NCI-H1092 (cell line): ENCODE results near the gene MIB1.

Experiments
- DNase-seq: peaks from one replicate; lab custom pipeline; 2025; lab: John Stamatoyannopoulos, UW

Gene MIB1

GRCh38 chr18:21894619-21895367, 154.2 kb downstream of the MIB1 start:
- no peak for DNase-seq

GRCh38 chr18:21896732-21897336, 156.2 kb downstream of the MIB1 start:
- DNase-seq, result no peak

DNA sequence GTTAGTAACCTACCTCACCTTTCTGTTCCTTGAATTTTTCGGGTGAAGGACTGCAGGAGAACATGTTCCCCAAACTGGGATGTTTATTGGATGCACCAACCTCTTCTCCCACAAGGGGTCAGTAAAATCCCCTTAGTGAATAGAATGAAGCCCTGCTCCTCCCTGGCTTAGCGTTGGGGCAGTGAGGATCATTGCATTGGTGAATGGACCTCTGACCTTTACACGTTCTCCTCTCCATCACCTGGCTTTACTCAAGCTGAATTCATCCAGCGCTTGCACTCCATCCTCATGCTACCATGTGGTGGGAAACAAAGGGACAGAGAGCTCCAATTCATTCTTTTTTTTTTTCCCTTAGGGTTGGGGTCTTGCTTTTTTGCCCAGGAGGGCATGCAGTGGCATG, 157.2 kb downstream of the MIB1 start:
- DNase-seq, result peak; percentile 41

GRCh38 chr18:21900605-21901352, 160.2 kb downstream of the MIB1 start:
- no peak for DNase-seq

DNA sequence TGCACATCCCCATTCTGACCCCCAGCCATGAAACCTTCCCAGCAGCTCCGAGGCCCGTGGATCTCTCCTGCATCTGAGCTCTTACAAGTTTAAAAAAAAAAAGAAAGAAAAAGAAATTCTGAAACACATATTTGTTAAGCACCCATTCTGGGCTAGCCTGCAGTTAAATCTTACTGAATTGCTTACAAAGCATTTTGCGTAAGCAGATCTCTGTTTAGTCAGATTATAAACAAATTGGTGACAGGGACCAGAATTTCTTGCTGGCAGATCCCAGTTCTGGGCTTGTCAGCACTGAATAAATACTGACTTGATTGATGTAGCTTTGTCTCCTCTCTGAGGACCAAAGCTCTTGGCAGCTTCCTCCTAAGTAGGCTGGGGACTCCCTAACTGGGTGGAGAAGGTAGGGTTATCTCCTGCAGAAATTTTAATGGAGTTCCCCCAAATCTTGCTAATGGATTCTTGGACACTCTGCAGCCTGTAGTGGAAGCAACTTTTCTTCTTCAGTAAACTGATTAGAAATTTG, 160.9 kb downstream of the MIB1 start:
- no peak for DNase-seq

- DNase-seq, result no peak
These were observed 163.1 kb downstream of the MIB1 start for GRCh38 chr18:21903709-21904108.

DNA sequence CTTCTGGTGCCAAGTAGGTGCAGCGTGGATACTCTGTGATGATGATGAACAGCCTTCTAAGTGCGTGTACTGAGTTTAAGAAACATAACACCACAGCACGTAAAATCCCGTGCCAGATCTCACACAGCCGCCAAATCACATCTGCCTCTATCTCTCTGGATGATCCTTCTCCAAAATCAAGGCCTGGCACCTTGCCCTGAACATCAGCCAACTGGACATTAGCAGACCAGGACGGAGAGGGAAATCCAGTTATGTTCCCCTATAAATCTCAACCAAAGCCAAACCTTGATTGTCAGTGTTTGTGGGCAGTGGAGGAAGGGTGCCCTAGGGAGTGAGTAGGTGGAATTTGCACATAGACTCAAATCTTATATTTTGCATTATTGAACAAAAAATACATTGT, 164.3 kb downstream of the MIB1 start:
- peak; percentile 4 for DNase-seq

- no peak for DNase-seq
These were observed 166.9 kb downstream of the MIB1 start for GRCh38 chr18:21907451-21907850.

- DNase-seq, result no peak
These were observed 168.1 kb downstream of the MIB1 start for GRCh38 chr18:21908711-21909110.

GRCh38 chr18:21910906-21911305, 170.3 kb downstream of the MIB1 start:
- DNase-seq, result no peak

- no peak for DNase-seq
These were observed 171.0 kb downstream of the MIB1 start for GRCh38 chr18:21911551-21911950.

GRCh38 chr18:21912339-21913239, 172.0 kb downstream of the MIB1 start:
- no peak for DNase-seq

DNA sequence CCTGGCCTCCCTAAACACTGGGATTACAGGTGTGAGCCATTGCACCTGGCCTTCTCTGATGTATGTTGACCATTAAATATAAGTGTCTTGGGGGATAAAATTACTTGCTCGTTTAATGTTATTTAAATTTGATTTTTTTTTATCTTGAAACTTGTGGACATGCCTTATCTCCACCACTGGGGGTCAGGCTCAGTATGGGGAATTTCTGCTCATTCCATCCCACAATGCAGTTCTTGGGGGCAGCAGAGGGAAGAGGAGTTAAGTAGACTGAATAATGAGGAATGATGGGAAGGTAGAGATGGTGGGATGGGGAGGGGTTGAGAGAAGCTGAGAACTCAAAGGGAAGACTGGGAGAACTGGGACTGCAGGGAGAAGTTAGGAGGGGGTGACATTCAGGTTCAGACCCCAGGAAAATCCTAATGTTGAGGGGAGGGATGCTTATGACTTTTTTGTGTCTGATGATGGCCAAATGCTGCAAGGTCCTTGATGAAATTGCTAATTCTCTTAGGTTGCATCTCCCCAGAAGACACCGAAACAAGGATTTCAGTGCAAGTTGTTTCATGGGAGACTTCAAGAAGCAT, 174.2 kb downstream of the MIB1 start:
- no peak for DNase-seq

DNA sequence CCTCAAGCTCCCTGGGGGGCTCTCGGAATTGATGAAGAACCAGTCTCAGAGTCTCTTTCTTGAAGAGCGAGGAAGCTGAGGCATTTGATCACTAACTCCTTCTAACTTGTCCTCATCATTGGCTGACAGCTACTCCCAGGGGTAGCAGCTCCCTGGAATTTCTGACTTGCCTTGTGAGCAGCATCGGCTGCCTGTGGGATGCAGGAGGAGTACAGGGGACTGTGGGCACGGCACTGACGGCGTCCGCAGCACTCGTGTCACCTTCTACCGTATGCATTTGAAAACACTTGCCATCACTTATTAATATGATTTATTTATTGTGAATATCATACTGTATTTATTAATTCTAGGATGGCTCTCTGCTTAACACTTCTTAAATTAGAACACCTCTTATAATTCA, 175.0 kb downstream of the MIB1 start:
- no peak for DNase-seq

- DNase-seq, result no peak
These were observed 176.0 kb downstream of the MIB1 start for GRCh38 chr18:21916594-21916993.

GRCh38 chr18:21918693-21919092, 178.1 kb downstream of the MIB1 start:
- DNase-seq, result no peak
